GM23248 (cell line): ENCODE data around the gene ALPK3. TPM values are rescaled to one million over a fixed set of nuclear protein-coding genes. Genes with fewer than 3 reads are reported as not detected.

Source experiments
- DNase-seq: peaks from one replicate; pipeline ENCODE4 v3.0.0-alpha.2; 2015
- H2AFZ ChIP-seq: fragments of 200-600 bp; sonication (generic); 2 replicates; pipeline ENCODE4 v1.6.1; 2016; ENCODE audit warnings: antibody characterized with exemption
- H3F3A ChIP-seq: fragments of 200-600 bp; sonication (generic); 2 replicates; pipeline ENCODE4 v1.6.1; 2016; ENCODE audit warnings: mild to moderate bottlenecking, antibody characterized with exemption, mixed run types; ENCODE audit not compliant: insufficient read depth
- H3K27ac ChIP-seq: fragments of 200-600 bp; sonication (generic); 2 replicates; pipeline ENCODE4 v1.5.1; 2016; ENCODE audit warnings: mild to moderate bottlenecking
- H3K27me3 ChIP-seq: fragments of 200-600 bp; sonication (generic); replicated peaks from 2 replicates; pipeline ENCODE4 v1.6.1; 2016; ENCODE audit warnings: mild to moderate bottlenecking; ENCODE audit not compliant: insufficient read depth
- H3K36me3 ChIP-seq: fragments of 200-600 bp; sonication (generic); 2 replicates; pipeline ENCODE4 v1.6.1; 2016; ENCODE audit warnings: low read depth, mild to moderate bottlenecking
- H3K4me1 ChIP-seq: fragments of 200-600 bp; sonication (generic); 2 replicates; pipeline ENCODE4 v1.6.1; 2016; ENCODE audit warnings: mild to moderate bottlenecking; ENCODE audit not compliant: insufficient read depth
- H3K4me2 ChIP-seq: fragments of 200-600 bp; sonication (generic); one replicate; pipeline ENCODE4 v1.6.1; 2016; ENCODE audit warnings: mild to moderate bottlenecking; ENCODE audit not compliant: unreplicated experiment
- H3K4me3 ChIP-seq: fragments of 200-600 bp; sonication (generic); 2 replicates; pipeline ENCODE4 v1.5.1; 2016; ENCODE audit warnings: mild to moderate bottlenecking
- H3K79me2 ChIP-seq: fragments of 200-600 bp; sonication (generic); 2 replicates; pipeline ENCODE4 v1.6.1; 2016; ENCODE audit warnings: mild to moderate bottlenecking; ENCODE audit not compliant: insufficient read depth
- H3K9ac ChIP-seq: fragments of 200-600 bp; sonication (generic); 2 replicates; pipeline ENCODE4 v1.6.1; 2016; ENCODE audit warnings: mild to moderate bottlenecking
- H3K9me2 ChIP-seq: fragments of 200-600 bp; sonication (generic); 2 replicates; pipeline ENCODE4 v1.6.1; 2016; ENCODE audit warnings: mixed run types, mild to moderate bottlenecking, moderate library complexity; ENCODE audit not compliant: insufficient read depth
- H3K9me3 ChIP-seq: fragments of 200-600 bp; sonication (generic); one replicate; pipeline ENCODE4 v1.6.1; 2017; ENCODE audit warnings: low read depth
- H4K20me1 ChIP-seq: fragments of 200-600 bp; sonication (generic); 2 replicates; pipeline ENCODE4 v1.6.0; 2016; ENCODE audit not compliant: insufficient read depth
- EZH2 ChIP-seq: fragments of 200-600 bp; sonication (generic); IDR thresholded peaks from 2 replicates; pipeline ENCODE4 v1.6.1; 2018; ENCODE audit warnings: antibody characterized with exemption, mild to moderate bottlenecking; ENCODE audit not compliant: insufficient read depth, poor library complexity, severe bottlenecking
- EZH2phosphoT487 ChIP-seq: fragments of 200-600 bp; sonication (generic); IDR thresholded peaks from 2 replicates; pipeline ENCODE4 v1.6.1; 2018; ENCODE audit warnings: antibody characterized with exemption, moderate library complexity, mild to moderate bottlenecking, low read depth; ENCODE audit not compliant: insufficient read depth
- WGBS, 2 experiments: methylation state at CpG; one replicate each; pipeline ENCODE4 v1.1.6; 2015 to 2017; ENCODE audit warnings: low lambda C conversion rate in 2 of 2, low coverage in 1 of 2; ENCODE audit errors: missing lambda C conversion rate in 2 of 2; 5-methylcytosine and 5-hydroxymethylcytosine counted together
- in situ Hi-C: fragments of 300-500 bp; cut with MboI; formaldehyde crosslinking; loops from 2 replicates; pipeline ENCODE4 v1.15.0; 2020
- polyA plus RNA-seq: library from polyadenylated mRNA; unstranded; fragments of >200 nt; fragmentation: Nextera tagmentation; extraction: Ambion mirVana; gene quantifications from 2 replicates; pipeline ENCODE4 v1.2.1, GENCODE V29; 2016
- total RNA-seq: library from RNA; depleted of rRNA; stranded (reverse); fragments of >200 nt; shearing (Covaris generic); gene quantifications from 2 replicates; pipeline ENCODE4 v1.2.3, GENCODE V29; 2014

The ALPK3 gene
- total and polyA plus RNA-seq, 2 experiments from 2014 or later: 5.0 TPM; not detected in 1

DNA sequence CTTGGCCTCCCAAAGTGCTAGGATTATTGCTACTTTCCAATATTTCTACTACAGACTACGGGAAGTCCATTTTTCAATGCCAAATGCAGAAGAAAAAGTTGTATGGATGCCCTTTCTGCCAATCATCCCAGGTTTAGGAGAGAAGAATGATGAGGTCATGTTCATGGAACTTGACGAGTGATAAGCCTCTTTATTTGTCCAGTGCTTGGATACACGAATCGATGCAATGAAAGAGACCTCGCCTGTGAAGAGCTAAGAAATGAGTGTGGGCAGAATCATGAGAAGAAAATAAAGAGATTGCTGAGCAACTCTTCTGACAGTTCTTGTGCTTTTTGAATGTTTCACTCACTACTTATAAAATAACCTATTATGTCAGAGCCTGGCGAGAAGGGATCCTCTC lies 66.3 kb downstream of the ALPK3 start:
- Histone ChIP-seq H3K9me3 (no peaks in the 10 kb centered on the region), H3K9me2 (no peaks in the 10 kb centered on the region), H3K36me3 (no peaks in the 10 kb centered on the region), H3K4me2 (no peak overlapping the region), H3F3A (no peaks in the 10 kb centered on the region), H3K27me3 (no peaks in the 10 kb centered on the region), H3K4me3 (no peak overlapping the region), H3K79me2 (no peaks in the 10 kb centered on the region), H3K4me1 (no peaks in the 10 kb centered on the region), H3K9ac (no peak overlapping the region), H2AFZ (no peak overlapping the region), H4K20me1 (no peaks in the 10 kb centered on the region), H3K27ac (no peak overlapping the region)
- DNase-seq: peak; percentile 4
- 79 to 80% methylated on average over 6 of the region's 6 CpGs for WGBS, 2 experiments
- in situ Hi-C loops: no loop called here
- TF ChIP-seq EZH2phosphoT487 (no peak), EZH2 (no peak)

DNA sequence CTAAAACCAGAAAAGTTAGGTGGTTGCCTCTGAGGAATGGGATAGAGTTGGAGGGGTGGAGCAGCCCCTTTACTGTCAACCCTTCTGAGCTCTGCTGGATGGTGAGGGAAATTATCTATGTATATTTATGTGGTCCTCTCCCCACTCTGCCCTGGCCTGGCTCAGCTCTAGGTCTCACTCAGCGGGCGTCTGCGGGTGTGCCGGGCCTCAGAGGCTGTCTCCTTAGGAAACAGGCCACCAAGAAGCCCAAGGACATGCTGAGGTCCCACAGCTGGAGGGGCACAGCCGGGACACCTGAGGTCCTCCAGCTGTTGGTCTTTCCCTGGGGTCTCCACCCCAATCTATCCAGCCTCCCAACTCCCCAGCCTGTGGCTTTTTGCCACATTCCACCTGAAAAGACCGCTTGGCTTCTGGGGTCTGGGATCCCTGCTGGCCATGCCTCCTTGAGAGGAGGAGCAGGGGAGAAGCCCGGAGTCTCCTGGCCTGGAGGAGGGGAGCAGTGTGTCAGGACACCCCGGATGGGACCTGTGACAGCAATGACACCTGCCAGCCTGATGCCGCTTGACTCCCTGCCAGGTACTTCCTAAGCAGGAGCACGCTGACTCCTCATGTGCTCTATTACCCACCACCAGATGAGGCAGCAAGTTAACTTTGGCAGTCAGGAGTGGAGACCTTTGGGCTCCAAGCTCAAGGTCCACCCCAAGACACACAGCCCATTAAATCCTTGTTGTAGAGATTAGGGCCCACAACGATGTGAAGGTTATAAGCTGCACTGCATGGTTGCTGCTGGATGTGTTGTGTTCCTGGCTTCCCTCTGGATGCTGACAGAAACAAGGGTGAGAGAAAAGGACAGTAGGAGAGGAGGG lies 67.0 kb downstream of the ALPK3 start, which contains the start of gene SLC28A1:
SLC28A1 (plus strand) TSS at position 747 of the 866 bp plus-strand sequence. CDS start 3,099 bp downstream, outside the sequence.
- no peak within 1 kb of the TSS for H3K4me2 ChIP-seq
- H3K9me3 ChIP-seq: no peaks in the 10 kb centered on the region
- no peaks in the 10 kb centered on the region for H3K36me3 ChIP-seq
- H3K9me2 ChIP-seq: no peaks in the 10 kb centered on the region
- 70 to 76% methylated on average over 11 of the region's 11 CpGs for WGBS, 2 experiments
- H2AFZ ChIP-seq: no peak within 1 kb of the TSS
- H3K27ac ChIP-seq: no peak within 1 kb of the TSS
- no peaks in the 10 kb centered on the region for H3K27me3 ChIP-seq
- H3K4me1 ChIP-seq: no peaks in the 10 kb centered on the region
- no peaks in the 10 kb centered on the region for H3K79me2 ChIP-seq
- no peak for TF ChIP-seq EZH2phosphoT487
- H3F3A ChIP-seq: no peaks in the 10 kb centered on the region
- no peak within 1 kb of the TSS for H3K9ac ChIP-seq
- H4K20me1 ChIP-seq: no peaks in the 10 kb centered on the region
- no peak for DNase-seq
- H3K4me3 ChIP-seq: no peak within 1 kb of the TSS
- in situ Hi-C loops: no loop called here

- DNase-seq: no peak
- WGBS, 2 experiments: 91 to 95% methylated on average over 7 of the region's 7 CpGs
- in situ Hi-C loops: no loop called here
These were observed 68.6 kb downstream of the ALPK3 start for GRCh38 chr15:84885801-84886200.

GRCh38 chr15:84886211-84886983 lies 69.2 kb downstream of the ALPK3 start:
- Histone ChIP-seq H3K9me2 (no peaks in the 10 kb centered on the region), H4K20me1 (no peaks in the 10 kb centered on the region), H3K4me1 (no peaks in the 10 kb centered on the region), H3K36me3 (no peaks in the 10 kb centered on the region), H3F3A (no peaks in the 10 kb centered on the region), H3K27me3 (no peaks in the 10 kb centered on the region), H3K9ac (no peak overlapping the region), H3K4me3 (no peak overlapping the region), H3K79me2 (no peaks in the 10 kb centered on the region), H3K27ac (no peak overlapping the region), H3K4me2 (no peak overlapping the region), H2AFZ (no peak overlapping the region), H3K9me3 (no peaks in the 10 kb centered on the region)
- no peak for DNase-seq
- WGBS, 2 experiments: 80 to 82% methylated on average over 14 of the region's 14 CpGs
- TF ChIP-seq EZH2phosphoT487 (no peak), EZH2 (no peak)
- in situ Hi-C loops: no loop called here

More at GRCh38 chr15:84885801-84886200, 68.6 kb downstream of the ALPK3 start:
- Histone ChIP-seq H3K4me2 (no peak overlapping the region), H3K4me1 (no peaks in the 10 kb centered on the region), H3K9ac (no peak overlapping the region), H4K20me1 (no peaks in the 10 kb centered on the region), H3K79me2 (no peaks in the 10 kb centered on the region), H2AFZ (no peak overlapping the region), H3K9me3 (no peaks in the 10 kb centered on the region), H3K9me2 (no peaks in the 10 kb centered on the region), H3K4me3 (no peak overlapping the region), H3K27ac (no peak overlapping the region), H3K36me3 (no peaks in the 10 kb centered on the region), H3K27me3 (no peaks in the 10 kb centered on the region), H3F3A (no peaks in the 10 kb centered on the region)
- TF ChIP-seq EZH2phosphoT487: no peak
